IMR-90 (cell line): ENCODE data around the gene AKR1C4. TPM values are rescaled to one million over a fixed set of nuclear protein-coding genes. Genes with fewer than 3 reads are reported as not detected.

Experiments
- ATAC-seq: fragments of 200-7000 bp; cut with Tn5 transposase; 2 replicates; pipeline ENCODE4 v1.9.1; 2020; ENCODE audit warnings: low read depth, mild to moderate bottlenecking, moderate library complexity
- BruUV-seq: library from RNA; stranded (reverse); fragments of 400-500 nt; replicated peaks from 2 replicates; lab custom pipeline; 2021; lab: Mats Ljungman, UMichigan
- CTCF ChIA-PET: fragments of 300-600 bp; formaldehyde crosslinking; extraction: SDS; loops from one replicate; lab custom pipeline; 2021; ENCODE audit warnings: antibody characterized with exemption; lab: Yijun Ruan, JAX
- POLR2A ChIA-PET: fragments of 300-600 bp; sonication (Branson Sonifier 250); formaldehyde crosslinking; loops from one replicate; lab custom pipeline; 2022; ENCODE audit warnings: antibody characterized with exemption; ENCODE audit not compliant: unreplicated experiment; lab: Charles Lee
- DNase-seq: peaks from one replicate; pipeline ENCODE4 v3.0.0; 2013
- H2AFZ ChIP-seq: replicated peaks from 2 replicates; pipeline ENCODE3; 2013; ENCODE audit warnings: low read length, mild to moderate bottlenecking; ENCODE audit not compliant: poor library complexity
- H2AK5ac ChIP-seq: 2 replicates; pipeline ENCODE4 v1.6.1; 2013; ENCODE audit warnings: low read depth, low read length, inconsistent platforms
- H2AK9ac ChIP-seq: replicated peaks from 2 replicates; pipeline ENCODE3; 2013; ENCODE audit warnings: mild to moderate bottlenecking, low read depth, low read length, moderate library complexity; ENCODE audit not compliant: poor library complexity
- H2BK120ac ChIP-seq: 2 replicates; pipeline ENCODE4 v1.6.1; 2013; ENCODE audit warnings: low read depth, low read length, inconsistent platforms
- H2BK15ac ChIP-seq: 3 replicates; pipeline ENCODE4 v1.6.1; 2013; ENCODE audit warnings: low read depth, low read length, inconsistent platforms
- H2BK20ac ChIP-seq: 2 replicates; pipeline ENCODE4 v1.6.1; 2013; ENCODE audit warnings: low read depth, mild to moderate bottlenecking, inconsistent platforms, low read length, moderate library complexity
- H2BK5ac ChIP-seq: 2 replicates; pipeline ENCODE4 v1.6.1; 2013; ENCODE audit warnings: mild to moderate bottlenecking, low read depth, low read length, inconsistent platforms; ENCODE audit not compliant: poor library complexity, severe bottlenecking
- H3K14ac ChIP-seq: replicated peaks from 2 replicates; pipeline ENCODE4 v1.6.1; 2013; ENCODE audit warnings: low read depth, low read length, inconsistent platforms
- H3K18ac ChIP-seq: 2 replicates; pipeline ENCODE4 v1.6.1; 2013; ENCODE audit warnings: low read depth, low read length, control low read depth
- H3K23ac ChIP-seq: 2 replicates; pipeline ENCODE4 v1.6.1; 2013; ENCODE audit warnings: low read depth, low read length, inconsistent platforms
- H3K27ac ChIP-seq: 2 replicates; pipeline ENCODE4 v1.5.1; 2013; ENCODE audit warnings: mild to moderate bottlenecking, control low read depth, low read length; ENCODE audit not compliant: insufficient read depth
- H3K27me3 ChIP-seq: 2 replicates; pipeline ENCODE4 v1.6.1; 2013; ENCODE audit warnings: low read length; ENCODE audit not compliant: control insufficient read depth, insufficient read depth
- H3K36me3 ChIP-seq: 2 replicates; pipeline ENCODE4 v1.6.1; 2013; ENCODE audit warnings: low read length, mixed read lengths; ENCODE audit not compliant: control insufficient read depth, insufficient read depth
- H3K4ac ChIP-seq: 2 replicates; pipeline ENCODE4 v1.6.1; 2013; ENCODE audit warnings: low read depth, low read length, inconsistent platforms
- H3K4me1 ChIP-seq: 2 replicates; pipeline ENCODE4 v1.6.1; 2013; ENCODE audit warnings: low read length, mixed read lengths; ENCODE audit not compliant: control insufficient read depth, insufficient read depth
- H3K4me2 ChIP-seq: 2 replicates; pipeline ENCODE4 v1.6.1; 2013; ENCODE audit warnings: low read depth, mild to moderate bottlenecking, control low read depth, low read length, moderate library complexity
- H3K4me3 ChIP-seq: 2 replicates; pipeline ENCODE4 v1.5.1; 2013; ENCODE audit warnings: low read depth, mild to moderate bottlenecking, control low read depth, low read length, moderate library complexity; ENCODE audit not compliant: insufficient read depth
- H3K56ac ChIP-seq: 2 replicates; pipeline ENCODE4 v1.6.1; 2013; ENCODE audit warnings: low read length, inconsistent platforms; ENCODE audit not compliant: insufficient read depth; ENCODE audit errors: extremely low read depth
- H3K79me1 ChIP-seq, 2 experiments: 2 replicates each; pipeline ENCODE4 v1.6.1; 2013; ENCODE audit warnings: low read length in 2 of 2, inconsistent platforms in 1 of 2, low read depth in 1 of 2
- H3K9ac ChIP-seq: 2 replicates; pipeline ENCODE4 v1.6.1; 2013; ENCODE audit warnings: low read depth, low read length, control low read depth
- H3K9me1 ChIP-seq: 2 replicates; pipeline ENCODE4 v1.6.1; 2013; ENCODE audit warnings: low read length, inconsistent platforms; ENCODE audit not compliant: insufficient read depth
- H3K9me3 ChIP-seq: 2 replicates; pipeline ENCODE4 v1.6.1; 2013; ENCODE audit warnings: low read length; ENCODE audit not compliant: control insufficient read depth, insufficient read depth
- H4K20me1 ChIP-seq: 2 replicates; pipeline ENCODE4 v1.6.1; 2013; ENCODE audit warnings: low read length, inconsistent platforms; ENCODE audit not compliant: insufficient read depth
- H4K5ac ChIP-seq: 2 replicates; pipeline ENCODE4 v1.6.1; 2013; ENCODE audit warnings: mild to moderate bottlenecking, low read depth, low read length, control low read depth
- H4K8ac ChIP-seq, 2 experiments: 2 replicates each; pipeline ENCODE4 v1.6.1; 2013; ENCODE audit warnings: low read depth in 2 of 2, low read length in 2 of 2, control low read depth in 1 of 2, inconsistent platforms in 1 of 2
- H4K91ac ChIP-seq: 2 replicates; pipeline ENCODE4 v1.6.1; 2013; ENCODE audit warnings: low read depth, low read length, inconsistent platforms; ENCODE audit not compliant: insufficient read depth
- CEBPB ChIP-seq: IDR thresholded peaks from 2 replicates; pipeline ENCODE4 v1.6.1; 2012; ENCODE audit warnings: low read depth, low read length, improper control_type of control experiment
- RFX5 ChIP-seq: IDR thresholded peaks from 2 replicates; pipeline ENCODE4 v1.8.0; 2012; ENCODE audit warnings: low read depth, mild to moderate bottlenecking, low read length, moderate library complexity
- WGBS, 2 experiments: methylation state at CpG; one replicate each; pipeline versions ENCODE4 v1.1.5 to v1.1.7; 2013; ENCODE audit warnings: missing lambda C conversion rate in 2 of 2; ENCODE audit not compliant: insufficient read length in 1 of 2; ENCODE audit errors: extremely low coverage in 2 of 2; 5-methylcytosine and 5-hydroxymethylcytosine counted together
- dilution Hi-C: fragments of 300-500 bp; cut with HindIII; formaldehyde crosslinking; loops from one replicate; pipeline ENCODE4 v1.14.3; 2018; ENCODE audit warnings: low sequenced_read_pairs; ENCODE audit not compliant: unreplicated experiment
- in situ Hi-C: fragments of 300-500 bp; cut with MboI; formaldehyde crosslinking; loops from 3 replicates; pipeline ENCODE4 v1.14.3; 2019; ENCODE audit warnings: low sequenced_read_pairs, inconsistent platforms, mixed read lengths
- intact Hi-C: fragments of 100-400 bp; cut with micrococcal nuclease; formaldehyde crosslinking; loops from 2 replicates; pipeline ENCODE4 v1.10.0; 2022
- polyA plus RNA-seq, 3 experiments: library from polyadenylated mRNA; depleted of rRNA; stranded (reverse); fragments of >200 nt; gene quantifications; 2 replicates each; pipeline ENCODE4 v1.2.3, GENCODE V29; 2012; ENCODE audit warnings: low replicate concordance in 1 of 3
- total RNA-seq: library from RNA; depleted of rRNA; stranded (reverse); fragments of >200 nt; gene quantifications from 2 replicates; pipeline ENCODE4 v1.2.3, GENCODE V29; 2012
- TF ChIP-seq, protein P1 (sequence below): conservative IDR thresholded peaks from 2 replicates; pipeline ENCODE4 v1.5.1; 2012; ENCODE audit warnings: mild to moderate bottlenecking, low read depth, low read length, improper control_type of control experiment
- TF ChIP-seq, protein P2 (sequence below): fragments of 150-350 bp; IDR thresholded peaks from 2 replicates; pipeline ENCODE4 v1.6.1; 2016; ENCODE audit warnings: low read depth, mild to moderate bottlenecking, low read length, moderate library complexity, borderline replicate concordance

The AKR1C4 gene
- total and polyA plus RNA-seq, 2 of the 4 experiments (the other 2 are of a cell fraction): not detected

DNA sequence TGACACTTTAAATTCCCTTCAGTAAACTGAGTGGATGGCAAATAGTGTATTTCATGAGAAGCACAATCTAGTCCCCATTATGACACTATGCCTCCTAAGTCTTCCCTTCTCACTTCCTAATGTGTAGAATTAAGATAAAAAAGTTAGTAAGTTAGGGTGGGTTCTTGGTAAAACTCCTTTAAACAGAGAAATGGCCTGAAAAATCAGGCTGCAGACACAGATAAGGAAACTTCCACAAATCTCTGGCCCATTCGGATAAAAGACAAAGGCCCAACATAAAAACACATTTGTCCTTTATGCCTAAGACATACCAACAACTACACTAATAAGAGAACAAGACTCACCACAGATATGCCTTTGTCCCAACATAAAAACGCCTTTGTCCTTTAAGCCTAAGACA is 33.1 kb upstream of the AKR1C4 start:
- CTCF ChIA-PET: no interaction called here
- no peaks in the 10 kb centered on the region for H3K79me1 ChIP-seq
- no peak overlapping the region for H3K18ac ChIP-seq
- peaks cover 4% of the 10 kb centered on the region; the same call in 1 of the 2 replicates for H3K9me3 ChIP-seq
- no peak overlapping the region for H2AK5ac ChIP-seq
- ATAC-seq (no peak), DNase-seq (no peak)
- no peak overlapping the region for H2BK5ac ChIP-seq
- intact Hi-C loops: loop anchor here (10.0 kb wide), 1 partner anchor 59 kb away; no protein-coding TSS in a partner anchor
- no peak overlapping the region for H4K8ac ChIP-seq
- H3K14ac ChIP-seq: no peak overlapping the region
- H4K20me1 ChIP-seq: no peaks in the 10 kb centered on the region
- in situ Hi-C loops: no loop called here
- H2BK120ac ChIP-seq: no peak overlapping the region
- H2AK9ac ChIP-seq: no peak overlapping the region
- no peak overlapping the region for H4K91ac ChIP-seq
- H3K23ac ChIP-seq: no peak overlapping the region
- BruUV-seq: no TSS peak
- no peak overlapping the region for H2BK15ac ChIP-seq
- H3K27me3 ChIP-seq: no peaks in the 10 kb centered on the region
- no peak overlapping the region for H3K9ac ChIP-seq
- no peak overlapping the region for H3K4me3 ChIP-seq
- H3K4ac ChIP-seq: no peak overlapping the region
- no peak overlapping the region for H4K5ac ChIP-seq
- H2AFZ ChIP-seq: no peak overlapping the region
- no peaks in the 10 kb centered on the region for H3K4me1 ChIP-seq
- POLR2A ChIA-PET: no interaction called here
- 60% methylated on average over 1 of the region's 2 CpGs; no CpG with 5 or more reads in 1 of the 2 experiments for WGBS, 2 experiments
- TF ChIP-seq, protein P1, sequence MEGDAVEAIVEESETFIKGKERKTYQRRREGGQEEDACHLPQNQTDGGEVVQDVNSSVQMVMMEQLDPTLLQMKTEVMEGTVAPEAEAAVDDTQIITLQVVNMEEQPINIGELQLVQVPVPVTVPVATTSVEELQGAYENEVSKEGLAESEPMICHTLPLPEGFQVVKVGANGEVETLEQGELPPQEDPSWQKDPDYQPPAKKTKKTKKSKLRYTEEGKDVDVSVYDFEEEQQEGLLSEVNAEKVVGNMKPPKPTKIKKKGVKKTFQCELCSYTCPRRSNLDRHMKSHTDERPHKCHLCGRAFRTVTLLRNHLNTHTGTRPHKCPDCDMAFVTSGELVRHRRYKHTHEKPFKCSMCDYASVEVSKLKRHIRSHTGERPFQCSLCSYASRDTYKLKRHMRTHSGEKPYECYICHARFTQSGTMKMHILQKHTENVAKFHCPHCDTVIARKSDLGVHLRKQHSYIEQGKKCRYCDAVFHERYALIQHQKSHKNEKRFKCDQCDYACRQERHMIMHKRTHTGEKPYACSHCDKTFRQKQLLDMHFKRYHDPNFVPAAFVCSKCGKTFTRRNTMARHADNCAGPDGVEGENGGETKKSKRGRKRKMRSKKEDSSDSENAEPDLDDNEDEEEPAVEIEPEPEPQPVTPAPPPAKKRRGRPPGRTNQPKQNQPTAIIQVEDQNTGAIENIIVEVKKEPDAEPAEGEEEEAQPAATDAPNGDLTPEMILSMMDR: no peak
- TF ChIP-seq CEBPB (no peak), RFX5 (no peak)
- TF ChIP-seq, protein P2, sequence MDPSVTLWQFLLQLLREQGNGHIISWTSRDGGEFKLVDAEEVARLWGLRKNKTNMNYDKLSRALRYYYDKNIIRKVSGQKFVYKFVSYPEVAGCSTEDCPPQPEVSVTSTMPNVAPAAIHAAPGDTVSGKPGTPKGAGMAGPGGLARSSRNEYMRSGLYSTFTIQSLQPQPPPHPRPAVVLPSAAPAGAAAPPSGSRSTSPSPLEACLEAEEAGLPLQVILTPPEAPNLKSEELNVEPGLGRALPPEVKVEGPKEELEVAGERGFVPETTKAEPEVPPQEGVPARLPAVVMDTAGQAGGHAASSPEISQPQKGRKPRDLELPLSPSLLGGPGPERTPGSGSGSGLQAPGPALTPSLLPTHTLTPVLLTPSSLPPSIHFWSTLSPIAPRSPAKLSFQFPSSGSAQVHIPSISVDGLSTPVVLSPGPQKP: no peak
- no peaks in the 10 kb centered on the region for H3K9me1 ChIP-seq
- no peak overlapping the region for H3K27ac ChIP-seq
- dilution Hi-C loops: no loop called here
- H2BK20ac ChIP-seq: no peak overlapping the region
- no peaks in the 10 kb centered on the region for H3K36me3 ChIP-seq
- no peak overlapping the region for H3K4me2 ChIP-seq
- H3K56ac ChIP-seq: no peak overlapping the region
